ENCODE measurements around the gene B4GALT1. TPM values are rescaled to one million over a fixed set of nuclear protein-coding genes. Genes with fewer than 3 reads are reported as not detected.

B4GALT1 gene
- 10 to 100 TPM; 51.6 to 74.4 (median 65.3) TPM for total RNA-seq

- WGBS, 2 donors = 2% methylated on average over 37 to 72 of the region's 101 CpGs
- no peaks in the 10 kb centered on the region for H3K36me3 ChIP-seq
- peaks cover 2 to 44% (median 35%) of the 10 kb centered on the region in 4 donors for H3K4me1 ChIP-seq
- H3K27ac ChIP-seq = peak within 1 kb of the TSS; percentile 92 to 98 (median 97)
- TF ChIP-seq POLR2A (IDR thresholded peaks at IDR 0.05) (peak; percentile 55 to 69), EP300 (IDR thresholded peaks at IDR 0.05) (peak in 1 of 2 donors; percentile 86), CTCF (IDR thresholded peaks at IDR 0.05) (peak in 1 of 5 experiments; percentile 20)
- H3K4me3 ChIP-seq = peak within 1 kb of the TSS; percentile 79 to 99 (median 92)
- peak; percentile 90 to 92 for DNase-seq (ENCODE audit: low spot score in 2 of 2)
- H3K9me3 ChIP-seq = no peaks in the 10 kb centered on the region
- H3K27me3 ChIP-seq = no peaks in the 10 kb centered on the region
These were observed at the start of gene B4GALT1 for GRCh38 chr9:33167084-33167971. TSS of gene B4GALT1 (minus strand) at chr9:33167336. CDS start at chr9:33167169, 167 bp downstream.

- no peaks in the 10 kb centered on the region for H3K4me1 ChIP-seq
- H3K27ac ChIP-seq = no peak overlapping the region
- H3K36me3 ChIP-seq = no peaks in the 10 kb centered on the region
- 41 to 50% methylated on average over 3 of the region's 3 CpGs for WGBS, 2 donors
- no peaks in the 10 kb centered on the region for H3K27me3 ChIP-seq
- no peak for DNase-seq (ENCODE audit: low spot score in 2 of 2)
- no peak overlapping the region for H3K4me3 ChIP-seq
- TF ChIP-seq EP300 (IDR thresholded peaks at IDR 0.05) = no peak
- TF ChIP-seq POLR2A (IDR thresholded peaks at IDR 0.05) = no peak
- no peak for TF ChIP-seq CTCF (IDR thresholded peaks at IDR 0.05)
- no peaks in the 10 kb centered on the region for H3K9me3 ChIP-seq
These were observed 44.7 kb upstream of the B4GALT1 start for GRCh38 chr9:33211695-33212393.

- no peaks in the 10 kb centered on the region for H3K27me3 ChIP-seq
- H3K9me3 ChIP-seq = no peaks in the 10 kb centered on the region
- H3K4me1 ChIP-seq = no peaks in the 10 kb centered on the region
- 91 to 92% methylated on average over 4 of the region's 4 CpGs for WGBS, 2 donors
- H3K36me3 ChIP-seq = no peaks in the 10 kb centered on the region
- TF ChIP-seq POLR2A (IDR thresholded peaks at IDR 0.05) (no peak), CTCF (IDR thresholded peaks at IDR 0.05) (no peak), EP300 (IDR thresholded peaks at IDR 0.05) (no peak)
- H3K27ac ChIP-seq = no peak overlapping the region
- no peak for DNase-seq (ENCODE audit: low spot score in 2 of 2)
- no peak overlapping the region for H3K4me3 ChIP-seq
These were observed 43.0 kb upstream of the B4GALT1 start for GRCh38 chr9:33210006-33210715.

- WGBS, 2 donors = 84 to 87% methylated on average over 1 of the region's 1 CpG
- Histone ChIP-seq H3K4me3 (no peak overlapping the region), H3K27ac (no peak overlapping the region), H3K27me3 (no peaks in the 10 kb centered on the region), H3K4me1 (no peaks in the 10 kb centered on the region), H3K36me3 (no peaks in the 10 kb centered on the region), H3K9me3 (no peaks in the 10 kb centered on the region)
- no peak for TF ChIP-seq EP300 (IDR thresholded peaks at IDR 0.05)
- no peak for TF ChIP-seq CTCF (IDR thresholded peaks at IDR 0.05)
- TF ChIP-seq POLR2A (IDR thresholded peaks at IDR 0.05) = no peak
- no peak for DNase-seq (ENCODE audit: low spot score in 2 of 2)
These were observed 42.3 kb upstream of the B4GALT1 start for GRCh38 chr9:33209394-33209793.
